HG03095 (cell line): Measurements from ENCODE around the gene MAEA.

Experiments
- ATAC-seq: cut with Tn5 transposase; IDR thresholded peaks from one replicate; pipeline ENCODE4 v1.9.1; 2021; ENCODE audit warnings: moderate library complexity; ENCODE audit not compliant: unreplicated experiment

Gene MAEA

GRCh38 chr4:1376841-1377605, 87.3 kb downstream of the MAEA start:
- no peak for ATAC-seq

- ATAC-seq, result no peak
Observed at GRCh38 chr4:1377606-1378261, 88.0 kb downstream of the MAEA start.

- no peak for ATAC-seq
Observed at GRCh38 chr4:1378559-1379231, 89.0 kb downstream of the MAEA start.

- no peak for ATAC-seq
Observed at GRCh38 chr4:1379351-1379781, 89.7 kb downstream of the MAEA start.

GRCh38 chr4:1379801-1380331, 90.2 kb downstream of the MAEA start:
- no peak for ATAC-seq

GRCh38 chr4:1380368-1381151, 90.9 kb downstream of the MAEA start:
- no peak for ATAC-seq

GRCh38 chr4:1381181-1381621, 91.5 kb downstream of the MAEA start:
- no peak for ATAC-seq

- no peak for ATAC-seq
Observed at GRCh38 chr4:1381944-1382541, 92.4 kb downstream of the MAEA start.

GRCh38 chr4:1382776-1383727, 93.4 kb downstream of the MAEA start:
- ATAC-seq, result no peak

- ATAC-seq, result no peak
Observed at GRCh38 chr4:1383728-1384591, 94.3 kb downstream of the MAEA start.

GRCh38 chr4:1384675-1385372, 95.1 kb downstream of the MAEA start:
- no peak for ATAC-seq

GRCh38 chr4:1385373-1386340, 96.0 kb downstream of the MAEA start:
- no peak for ATAC-seq
